Measurements from ENCODE around the gene H1-8.

GRCh38 chr3:129526121-129526900 lies 16.7 kb upstream of the H1-8 start:
- no peak for TF ChIP-seq CTCF (IDR thresholded peaks at IDR 0.05; ENCODE audit: poor library complexity)
- TF ChIP-seq EZH2 (IDR thresholded peaks at IDR 0.05; ENCODE audit: borderline replicate concordance): no peak

All from hepatocyte (in vitro differentiated cells).